Measurements from ENCODE around the gene RASGRP3.
A peak's percentile ranks its signal among the peaks of the same experiment; 100 is the strongest.

- no peak for TF ChIP-seq POLR2A (IDR thresholded peaks at IDR 0.05)
- TF ChIP-seq, protein P1, sequence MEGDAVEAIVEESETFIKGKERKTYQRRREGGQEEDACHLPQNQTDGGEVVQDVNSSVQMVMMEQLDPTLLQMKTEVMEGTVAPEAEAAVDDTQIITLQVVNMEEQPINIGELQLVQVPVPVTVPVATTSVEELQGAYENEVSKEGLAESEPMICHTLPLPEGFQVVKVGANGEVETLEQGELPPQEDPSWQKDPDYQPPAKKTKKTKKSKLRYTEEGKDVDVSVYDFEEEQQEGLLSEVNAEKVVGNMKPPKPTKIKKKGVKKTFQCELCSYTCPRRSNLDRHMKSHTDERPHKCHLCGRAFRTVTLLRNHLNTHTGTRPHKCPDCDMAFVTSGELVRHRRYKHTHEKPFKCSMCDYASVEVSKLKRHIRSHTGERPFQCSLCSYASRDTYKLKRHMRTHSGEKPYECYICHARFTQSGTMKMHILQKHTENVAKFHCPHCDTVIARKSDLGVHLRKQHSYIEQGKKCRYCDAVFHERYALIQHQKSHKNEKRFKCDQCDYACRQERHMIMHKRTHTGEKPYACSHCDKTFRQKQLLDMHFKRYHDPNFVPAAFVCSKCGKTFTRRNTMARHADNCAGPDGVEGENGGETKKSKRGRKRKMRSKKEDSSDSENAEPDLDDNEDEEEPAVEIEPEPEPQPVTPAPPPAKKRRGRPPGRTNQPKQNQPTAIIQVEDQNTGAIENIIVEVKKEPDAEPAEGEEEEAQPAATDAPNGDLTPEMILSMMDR (IDR thresholded peaks at IDR 0.05) = peak; percentile 39 to 63 (median 48)
Observed at GRCh38 chr2:33441235-33441810, 35.1 kb upstream of the RASGRP3 start.

Measured in uterus (tissue), 2 donors.